ENCODE data around the gene KRTAP13-4.

- TF ChIP-seq REST (IDR thresholded peaks at IDR 0.05; ENCODE audit: insufficient read depth in 1 of 2, low read depth in 2 of 2, low read length in 1 of 2) (no peak), CTCF (IDR thresholded peaks at IDR 0.05) (peak; percentile 66), TCF7L2 (IDR thresholded peaks at IDR 0.05; ENCODE audit: low read depth, low read length) (no peak), SIN3A (IDR thresholded peaks at IDR 0.05; ENCODE audit: borderline replicate concordance, insufficient read depth, low read depth, low read length) (no peak)
Measured at GRCh38 chr21:30434033-30434631, 4.1 kb downstream of the KRTAP13-4 start.
